ENCODE data around the gene GDF9.

The GDF9 gene

DNA sequence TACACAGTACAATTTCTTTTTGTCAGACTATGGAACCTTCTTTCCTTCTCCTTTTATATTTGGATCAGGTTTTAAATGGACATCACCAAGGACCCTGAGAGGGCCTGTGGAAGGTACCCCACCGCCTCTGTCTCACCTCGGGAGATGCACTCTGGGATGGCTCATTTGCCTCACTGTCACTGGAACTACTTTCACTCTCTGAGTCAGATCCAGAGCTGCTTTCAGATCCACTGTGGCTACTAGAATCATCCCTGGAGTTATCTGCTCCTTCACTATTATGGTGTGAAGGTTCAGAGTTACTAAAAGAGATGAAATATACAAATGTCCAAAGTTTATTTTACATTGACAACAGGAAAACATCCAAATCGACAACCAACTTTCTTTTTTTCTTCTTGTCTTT lies 31.8 kb upstream of the GDF9 start:
- no peak overlapping the region for H3K4me3 ChIP-seq (replicated peaks; ENCODE audit: insufficient read depth, low read length)
- DNase-seq (ENCODE audit: low read depth in 1 of 2, low spot score in 1 of 2): no peak
- no peak overlapping the region for H3K27ac ChIP-seq (replicated peaks)
- no peaks in the 10 kb centered on the region for H3K27me3 ChIP-seq (ENCODE audit: insufficient read depth, poor library complexity, severe bottlenecking)
- TF ChIP-seq SPI1 (IDR thresholded peaks at IDR 0.05; ENCODE audit: borderline replicate concordance, low read depth) (no peak), CTCF (IDR thresholded peaks at IDR 0.05; ENCODE audit: insufficient read depth, low read length) (no peak), GABPA (IDR thresholded peaks at IDR 0.05; ENCODE audit: low read depth) (no peak), POLR2AphosphoS5 (IDR thresholded peaks at IDR 0.05; ENCODE audit: low read depth) (no peak)
- TF ChIP-seq, protein P1, sequence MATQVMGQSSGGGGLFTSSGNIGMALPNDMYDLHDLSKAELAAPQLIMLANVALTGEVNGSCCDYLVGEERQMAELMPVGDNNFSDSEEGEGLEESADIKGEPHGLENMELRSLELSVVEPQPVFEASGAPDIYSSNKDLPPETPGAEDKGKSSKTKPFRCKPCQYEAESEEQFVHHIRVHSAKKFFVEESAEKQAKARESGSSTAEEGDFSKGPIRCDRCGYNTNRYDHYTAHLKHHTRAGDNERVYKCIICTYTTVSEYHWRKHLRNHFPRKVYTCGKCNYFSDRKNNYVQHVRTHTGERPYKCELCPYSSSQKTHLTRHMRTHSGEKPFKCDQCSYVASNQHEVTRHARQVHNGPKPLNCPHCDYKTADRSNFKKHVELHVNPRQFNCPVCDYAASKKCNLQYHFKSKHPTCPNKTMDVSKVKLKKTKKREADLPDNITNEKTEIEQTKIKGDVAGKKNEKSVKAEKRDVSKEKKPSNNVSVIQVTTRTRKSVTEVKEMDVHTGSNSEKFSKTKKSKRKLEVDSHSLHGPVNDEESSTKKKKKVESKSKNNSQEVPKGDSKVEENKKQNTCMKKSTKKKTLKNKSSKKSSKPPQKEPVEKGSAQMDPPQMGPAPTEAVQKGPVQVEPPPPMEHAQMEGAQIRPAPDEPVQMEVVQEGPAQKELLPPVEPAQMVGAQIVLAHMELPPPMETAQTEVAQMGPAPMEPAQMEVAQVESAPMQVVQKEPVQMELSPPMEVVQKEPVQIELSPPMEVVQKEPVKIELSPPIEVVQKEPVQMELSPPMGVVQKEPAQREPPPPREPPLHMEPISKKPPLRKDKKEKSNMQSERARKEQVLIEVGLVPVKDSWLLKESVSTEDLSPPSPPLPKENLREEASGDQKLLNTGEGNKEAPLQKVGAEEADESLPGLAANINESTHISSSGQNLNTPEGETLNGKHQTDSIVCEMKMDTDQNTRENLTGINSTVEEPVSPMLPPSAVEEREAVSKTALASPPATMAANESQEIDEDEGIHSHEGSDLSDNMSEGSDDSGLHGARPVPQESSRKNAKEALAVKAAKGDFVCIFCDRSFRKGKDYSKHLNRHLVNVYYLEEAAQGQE (IDR thresholded peaks at IDR 0.05; ENCODE audit: insufficient replicate concordance, low read depth): no peak

- H3K27ac ChIP-seq (replicated peaks): no peak overlapping the region
- TF ChIP-seq, protein P1 (IDR thresholded peaks at IDR 0.05; ENCODE audit: insufficient replicate concordance, low read depth): no peak
- H3K4me3 ChIP-seq (replicated peaks; ENCODE audit: insufficient read depth, low read length): no peak overlapping the region
- H3K27me3 ChIP-seq (ENCODE audit: insufficient read depth, poor library complexity, severe bottlenecking): no peaks in the 10 kb centered on the region
- DNase-seq (ENCODE audit: low read depth in 1 of 2, low spot score in 1 of 2): no peak
These were observed 30.4 kb upstream of the GDF9 start for GRCh38 chr5:132896685-132897084.

- H3K27ac ChIP-seq (replicated peaks): no peak overlapping the region
- DNase-seq (ENCODE audit: low read depth in 1 of 2, low spot score in 1 of 2): no peak
- H3K4me3 ChIP-seq (replicated peaks; ENCODE audit: insufficient read depth, low read length): no peak overlapping the region
- TF ChIP-seq POLR2AphosphoS5 (IDR thresholded peaks at IDR 0.05; ENCODE audit: low read depth) (no peak), CTCF (IDR thresholded peaks at IDR 0.05; ENCODE audit: insufficient read depth, low read length) (no peak), SPI1 (IDR thresholded peaks at IDR 0.05; ENCODE audit: borderline replicate concordance, low read depth) (no peak), GABPA (IDR thresholded peaks at IDR 0.05; ENCODE audit: low read depth) (no peak)
- TF ChIP-seq, protein P1 (IDR thresholded peaks at IDR 0.05; ENCODE audit: insufficient replicate concordance, low read depth): no peak
- no peaks in the 10 kb centered on the region for H3K27me3 ChIP-seq (ENCODE audit: insufficient read depth, poor library complexity, severe bottlenecking)
These were observed 29.5 kb upstream of the GDF9 start for GRCh38 chr5:132895719-132896305.
